Measurements from ENCODE around the gene STKLD1. TPM values are rescaled to one million over a fixed set of nuclear protein-coding genes. Genes with fewer than 3 reads are reported as not detected.

Gene STKLD1
- total and polyA plus RNA-seq, 12 donors, result 0.17 to 1.7 (median 0.68) TPM; not detected in 2

GRCh38 chr9:133339641-133340040, 36.5 kb upstream of the STKLD1 start:
- peak overlapping the region in 1 of 10 donors; percentile 45 for H3K4me3 ChIP-seq
- WGBS, 2 donors, result 73 to 81% methylated on average over 5 of the region's 5 CpGs
- intact Hi-C loops (cut with DNase I), result loop anchor here in 5 of 10 donors (5.0 to 10.0 kb wide), 4 partner anchors 33 to 305 kb away; partner anchors contain the start of genes GTF3C5 (in 1 of the 5), STKLD1 (in 1 of the 5) and SURF4 (in 1 of the 5)
- no peaks in the 10 kb centered on the region for H3K27me3 ChIP-seq
- H3K36me3 ChIP-seq, result peaks cover 0 to 62% (median 33%) of the 10 kb centered on the region in 9 donors
- ATAC-seq (no peak), DNase-seq (no peak)
- peaks cover 4 to 68% (median 18%) of the 10 kb centered on the region in 9 donors for H3K4me1 ChIP-seq
- H3K27ac ChIP-seq, result peak overlapping the region in 7 of 10 donors; percentile 23 to 90 (median 43)
- no peaks in the 10 kb centered on the region for H3K9me3 ChIP-seq
- TF ChIP-seq, protein P1, sequence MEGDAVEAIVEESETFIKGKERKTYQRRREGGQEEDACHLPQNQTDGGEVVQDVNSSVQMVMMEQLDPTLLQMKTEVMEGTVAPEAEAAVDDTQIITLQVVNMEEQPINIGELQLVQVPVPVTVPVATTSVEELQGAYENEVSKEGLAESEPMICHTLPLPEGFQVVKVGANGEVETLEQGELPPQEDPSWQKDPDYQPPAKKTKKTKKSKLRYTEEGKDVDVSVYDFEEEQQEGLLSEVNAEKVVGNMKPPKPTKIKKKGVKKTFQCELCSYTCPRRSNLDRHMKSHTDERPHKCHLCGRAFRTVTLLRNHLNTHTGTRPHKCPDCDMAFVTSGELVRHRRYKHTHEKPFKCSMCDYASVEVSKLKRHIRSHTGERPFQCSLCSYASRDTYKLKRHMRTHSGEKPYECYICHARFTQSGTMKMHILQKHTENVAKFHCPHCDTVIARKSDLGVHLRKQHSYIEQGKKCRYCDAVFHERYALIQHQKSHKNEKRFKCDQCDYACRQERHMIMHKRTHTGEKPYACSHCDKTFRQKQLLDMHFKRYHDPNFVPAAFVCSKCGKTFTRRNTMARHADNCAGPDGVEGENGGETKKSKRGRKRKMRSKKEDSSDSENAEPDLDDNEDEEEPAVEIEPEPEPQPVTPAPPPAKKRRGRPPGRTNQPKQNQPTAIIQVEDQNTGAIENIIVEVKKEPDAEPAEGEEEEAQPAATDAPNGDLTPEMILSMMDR (IDR thresholded peaks at IDR 0.05), result no peak

- TF ChIP-seq, protein P1 (IDR thresholded peaks at IDR 0.05), result no peak
- ATAC-seq, result no peak
- no peaks in the 10 kb centered on the region for H3K9me3 ChIP-seq
- no peak for DNase-seq
- H3K27ac ChIP-seq, result peak overlapping the region in 7 of 10 donors; percentile 10 to 90 (median 43)
- H3K4me3 ChIP-seq, result peak overlapping the region in 1 of 10 donors; percentile 45
- peaks cover 2 to 62% (median 12%) of the 10 kb centered on the region in 9 donors for H3K4me1 ChIP-seq
- WGBS, 2 donors, result 72 to 79% methylated on average over 3 of the region's 3 CpGs
- H3K27me3 ChIP-seq, result no peaks in the 10 kb centered on the region
- H3K36me3 ChIP-seq, result peaks cover 0 to 67% (median 34%) of the 10 kb centered on the region in 9 donors
- intact Hi-C loops (cut with DNase I), result loop anchor here in 2 of 10 donors (10.0 kb wide), 1 partner anchor 145 kb away; no protein-coding TSS in a partner anchor
Measured at GRCh38 chr9:133340256-133340655, 35.9 kb upstream of the STKLD1 start.

GRCh38 chr9:133340916-133341315, 35.2 kb upstream of the STKLD1 start:
- no peaks in the 10 kb centered on the region for H3K27me3 ChIP-seq
- H3K4me3 ChIP-seq, result peak overlapping the region in 1 of 10 donors; percentile 45
- H3K36me3 ChIP-seq, result peaks cover 0 to 74% (median 34%) of the 10 kb centered on the region in 9 donors
- no peak for DNase-seq
- 88 to 90% methylated on average over 13 of the region's 13 CpGs for WGBS, 2 donors
- H3K9me3 ChIP-seq, result no peaks in the 10 kb centered on the region
- H3K4me1 ChIP-seq, result peaks cover 0 to 60% (median 10%) of the 10 kb centered on the region in 9 donors
- ATAC-seq, result no peak
- TF ChIP-seq, protein P1 (IDR thresholded peaks at IDR 0.05), result no peak
- peak overlapping the region in 6 of 10 donors; percentile 4 to 90 (median 38) for H3K27ac ChIP-seq
- intact Hi-C loops (cut with DNase I), result loop anchor here in 2 of 10 donors (10.0 kb wide), 1 partner anchor 144 kb away; no protein-coding TSS in a partner anchor

DNA sequence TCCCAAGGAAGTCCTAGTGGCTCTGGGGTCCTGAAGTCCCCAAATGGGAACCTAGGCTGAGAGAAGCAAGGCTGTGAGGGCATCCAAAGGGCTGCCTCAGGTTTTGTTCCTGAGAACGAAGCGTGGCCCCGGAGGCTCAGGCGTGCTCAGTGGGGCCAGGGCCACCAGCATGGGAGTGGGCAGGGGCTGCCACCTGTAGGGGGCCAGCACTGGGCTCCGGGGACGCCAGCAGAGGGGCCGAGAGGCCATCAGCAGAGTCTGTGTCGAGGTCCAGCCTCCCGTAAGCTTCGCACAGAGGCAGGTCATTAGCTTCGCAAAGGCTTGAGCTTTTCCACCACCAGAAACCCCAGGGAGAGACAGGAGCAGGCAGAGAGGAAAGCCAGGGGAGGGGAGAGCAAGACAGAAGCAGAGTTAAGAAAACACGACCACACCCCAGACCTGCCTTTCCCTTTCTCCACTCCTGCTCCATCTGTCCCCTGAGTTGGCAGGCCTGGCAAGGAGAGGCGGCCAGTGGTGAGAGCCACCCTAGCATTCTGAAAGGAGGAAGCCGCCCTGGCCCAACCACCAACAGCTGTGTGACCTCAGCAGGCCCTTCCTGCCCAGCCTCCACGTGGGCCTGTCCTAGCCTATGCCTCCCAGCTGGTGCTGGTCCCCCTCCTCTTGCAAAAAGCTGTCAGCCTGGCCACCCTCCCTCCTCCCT, 34.6 kb upstream of the STKLD1 start:
- Histone ChIP-seq H3K27me3 (no peaks in the 10 kb centered on the region), H3K4me3 (peak overlapping the region in 1 of 10 donors; percentile 45), H3K36me3 (peaks cover 0 to 78% (median 34%) of the 10 kb centered on the region in 9 donors), H3K27ac (peak overlapping the region in 6 of 10 donors; percentile 4 to 90 (median 38)), H3K4me1 (peaks cover 2 to 61% (median 13%) of the 10 kb centered on the region in 9 donors), H3K9me3 (no peaks in the 10 kb centered on the region)
- ATAC-seq, result peak in 7 of 8 donors; percentile 41 to 73 (median 62)
- intact Hi-C loops (cut with DNase I), result loop anchor here in 2 of 10 donors (10.0 kb wide), 1 partner anchor 143 kb away; no protein-coding TSS in a partner anchor
- TF ChIP-seq, protein P1 (IDR thresholded peaks at IDR 0.05), result no peak
- WGBS, 2 donors, result 85 to 91% methylated on average over 15 of the region's 15 CpGs
- peak in 1 of 2 donors; percentile 58 for DNase-seq
